Heart right ventricle (tissue), 16 donors: ENCODE results near the gene ENOX1. TPM values are rescaled to one million over a fixed set of nuclear protein-coding genes. Genes with fewer than 3 reads are reported as not detected.
"Not testable (repeated sequence)": the region's sequence is repeated elsewhere in the genome, so short reads cannot be mapped to it uniquely, and the experiment has no call there.

ENCODE experiments used
- ATAC-seq, 8 donors: fragments of 200-7000 bp; cut with Tn5 transposase; one replicate each; pipeline ENCODE4 v1.9.1; 2020; ENCODE audit warnings: mild to moderate bottlenecking in 8 of 8, moderate library complexity in 8 of 8, moderate number of reproducible peaks in 1 of 8
- DNase-seq, 2 donors: peaks; one replicate each; pipeline ENCODE4 v3.0.0-alpha.2; 2020
- H3K27ac ChIP-seq, 10 donors: fragments of 200-600 bp; sonication (generic) in 2 of 10; one replicate each; pipeline versions ENCODE4 v1.5.0 to v1.8.0; 2020 to 2022; ENCODE audit warnings: mild to moderate bottlenecking in 3 of 10
- H3K27me3 ChIP-seq, 7 donors: fragments of 200-600 bp; one replicate each; pipeline ENCODE4 v1.8.0; 2021 to 2022; ENCODE audit warnings: mild to moderate bottlenecking in 2 of 7
- H3K36me3 ChIP-seq, 9 donors: fragments of 200-600 bp; sonication (generic) in 1 of 9; one replicate each; pipeline versions ENCODE4 v1.5.0 to v1.8.0; 2020 to 2022; ENCODE audit warnings: mild to moderate bottlenecking in 2 of 9
- H3K4me1 ChIP-seq, 9 donors: fragments of 200-600 bp; sonication (generic) in 1 of 9; one replicate each; pipeline versions ENCODE4 v1.5.0 to v1.8.0; 2020 to 2022; ENCODE audit warnings: mild to moderate bottlenecking in 4 of 9
- H3K4me3 ChIP-seq, 10 donors: fragments of 200-600 bp; sonication (generic) in 2 of 10; one replicate each; pipeline versions ENCODE4 v1.5.0 to v1.8.0; 2020 to 2022; ENCODE audit warnings: mild to moderate bottlenecking in 7 of 10, moderate library complexity in 2 of 10
- H3K9me3 ChIP-seq, 11 donors: fragments of 200-600 bp in 10 of 11; sonication (generic) in 2 of 11; one replicate each; pipeline versions ENCODE4 v1.5.0 to v1.8.0; 2013 to 2022; ENCODE audit warnings: mild to moderate bottlenecking in 2 of 11, control low read depth in 1 of 11, moderate library complexity in 1 of 11
- CTCF ChIP-seq, 9 donors: fragments of 200-600 bp; sonication (generic) in 2 of 9; IDR thresholded peaks; one replicate each; pipeline versions ENCODE4 v1.5.0 to v1.8.0; 2021 to 2022; ENCODE audit warnings: antibody characterized with exemption in 9 of 9, mild to moderate bottlenecking in 5 of 9, moderate library complexity in 1 of 9
- WGBS, 2 donors: extraction: QIAGEN DNeasy Blood & Tissue Kit; methylation state at CpG; one replicate each; pipeline ENCODE4 v1.1.7; 2013; ENCODE audit warnings: inconsistent platforms in 1 of 2; 5-methylcytosine and 5-hydroxymethylcytosine counted together
- intact Hi-C, 10 donors: fragments of 100-400 bp; cut with DNase I; formaldehyde crosslinking; loops; one replicate each; pipeline versions ENCODE4 v1.11.1 to v1.14.2; 2022
- polyA plus RNA-seq, 2 donors: library from polyadenylated mRNA; stranded (reverse); fragments of 200-250 nt; gene quantifications; one replicate each; pipeline ENCODE4 v1.2.3, GENCODE V29; 2013
- total RNA-seq, 10 donors: library from RNA; stranded (reverse); fragmentation: NEBNext Ultra II Directional in 3 of 10; extraction: Animal tissue kit (Norgen Biotek cat#: 25700) in 3 of 10; gene quantifications; one replicate each; pipeline versions ENCODE4 v1.2.1 to v1.2.4, GENCODE V29; 2021 to 2023
- donor health status: Arrhythmogenic right ventricular cardiomyopathy.
- donor health status: ischemic (EF 13 %, LVEDD 7.1; RV severe dilation, severe dysfunction).
- donor health status: healthy with polysubstance abuse.
- donor health status: DM: no; HTN: yes; CAD: no.
- donor health status: DM: no; HTN: no; CAD: no.
- donor health status: ischemic (EF 25% LVEDD 6.9; RV normal size, moderate dysfunction).
- donor health status: ischemic (EF 25% LVEDD 5.7; RV mildly dilated, moderate dysfunction).
- donor health status: healthy.
- donor health status: DM: yes; HTN: yes; CAD: no.
- donor health status: Ischemic cardiomyopathy.
- donor health status: ischemic (EF 35%, LVEDD 5.7; RV mildly dilated, moderate dysfunction).
- donor health status: nonischemic (EF 11% LVEDD 7.7; RV severe dilation, severe dysfunction).
- donor health status: DM: yes; HTN: yes; CAD: no.
- donor health status: PGD.
- donor health status: ischemic (EF 29% LVEDD 5.4; RV normal size, mild dysfunction).
- donor health status: nonischemic (EF 23%, LVEDD 6.1; RV moderate dilation, normal function).

Gene ENOX1
- total and polyA plus RNA-seq, 12 donors: 2.0 to 10.4 (median 7.1) TPM

- TF ChIP-seq CTCF (IDR thresholded peaks at IDR 0.05): no peak
- Histone ChIP-seq H3K4me3 (no peak overlapping the region), H3K4me1 (no peaks in the 10 kb centered on the region), H3K9me3 (no peaks in the 10 kb centered on the region), H3K27ac (no peak overlapping the region), H3K36me3 (no peaks in the 10 kb centered on the region), H3K27me3 (no peaks in the 10 kb centered on the region)
- intact Hi-C loops: no loop called here
- DNase-seq (no peak), ATAC-seq (no peak)
These were observed 615.3 kb downstream of the ENOX1 start for GRCh38 chr13:43171489-43171888.

GRCh38 chr13:43170506-43170905, 616.3 kb downstream of the ENOX1 start:
- no peak overlapping the region for H3K27ac ChIP-seq
- no peak for ATAC-seq
- no peak overlapping the region for H3K4me3 ChIP-seq
- no peaks in the 10 kb centered on the region for H3K36me3 ChIP-seq
- no peak for TF ChIP-seq CTCF (IDR thresholded peaks at IDR 0.05)
- no peaks in the 10 kb centered on the region for H3K4me1 ChIP-seq
- no peaks in the 10 kb centered on the region for H3K27me3 ChIP-seq
- H3K9me3 ChIP-seq: peaks cover 0 to 9% (median 4%) of the 10 kb centered on the region in 11 donors
- no peak for DNase-seq
- intact Hi-C loops: no loop called here
- 49 to 61% methylated on average over 2 of the region's 2 CpGs for WGBS, 2 donors

- H3K27me3 ChIP-seq, H3K36me3 ChIP-seq, H3K27ac ChIP-seq, DNase-seq, intact Hi-C loops, ATAC-seq, H3K4me3 ChIP-seq, H3K4me1 ChIP-seq: not testable (repeated sequence)
- H3K9me3 ChIP-seq: peaks cover 0 to 18% (median 5%) of the 10 kb centered on the region in 11 donors
- 74 to 91% methylated on average over 3 of the region's 3 CpGs for WGBS, 2 donors
These were observed 618.3 kb downstream of the ENOX1 start for GRCh38 chr13:43168434-43168833.

GRCh38 chr13:43167731-43168130, 619.0 kb downstream of the ENOX1 start:
- intact Hi-C loops: no loop called here
- DNase-seq (no peak), ATAC-seq (no peak)
- Histone ChIP-seq H3K27me3 (no peaks in the 10 kb centered on the region), H3K4me1 (no peaks in the 10 kb centered on the region), H3K4me3 (no peak overlapping the region), H3K36me3 (no peaks in the 10 kb centered on the region), H3K9me3 (peaks cover 0 to 18% (median 5%) of the 10 kb centered on the region in 11 donors), H3K27ac (no peak overlapping the region)
- WGBS, 2 donors: 77 to 78% methylated on average over 2 of the region's 2 CpGs
- no peak for TF ChIP-seq CTCF (IDR thresholded peaks at IDR 0.05)

GRCh38 chr13:43166644-43167457, 619.9 kb downstream of the ENOX1 start:
- no peak overlapping the region for H3K4me3 ChIP-seq
- ATAC-seq (no peak), DNase-seq (no peak)
- no peak overlapping the region for H3K27ac ChIP-seq
- intact Hi-C loops: no loop called here
- no peak for TF ChIP-seq CTCF (IDR thresholded peaks at IDR 0.05)
- 90 to 91% methylated on average over 6 of the region's 6 CpGs for WGBS, 2 donors
- H3K9me3 ChIP-seq: peaks cover 0 to 18% (median 5%) of the 10 kb centered on the region in 11 donors
- H3K4me1 ChIP-seq: no peaks in the 10 kb centered on the region
- H3K36me3 ChIP-seq: no peaks in the 10 kb centered on the region
- no peaks in the 10 kb centered on the region for H3K27me3 ChIP-seq
